LHCN-M2 (cell line): ENCODE measurements around the gene SDK1. TPM values are rescaled to one million over a fixed set of nuclear protein-coding genes. Genes with fewer than 3 reads are reported as not detected.

ENCODE experiments used
- DNase-seq: peaks from one replicate; pipeline ENCODE4 v3.0.0-alpha.2; 2012; ENCODE audit warnings: low read depth
- total RNA-seq: library from RNA; depleted of rRNA; stranded (reverse); fragments of >200 nt; gene quantifications from 2 replicates; pipeline ENCODE4 v1.2.3, GENCODE V29; 2014

Gene SDK1
- total RNA-seq, 1 experiment from 2014 or later = 8.3 TPM

DNA sequence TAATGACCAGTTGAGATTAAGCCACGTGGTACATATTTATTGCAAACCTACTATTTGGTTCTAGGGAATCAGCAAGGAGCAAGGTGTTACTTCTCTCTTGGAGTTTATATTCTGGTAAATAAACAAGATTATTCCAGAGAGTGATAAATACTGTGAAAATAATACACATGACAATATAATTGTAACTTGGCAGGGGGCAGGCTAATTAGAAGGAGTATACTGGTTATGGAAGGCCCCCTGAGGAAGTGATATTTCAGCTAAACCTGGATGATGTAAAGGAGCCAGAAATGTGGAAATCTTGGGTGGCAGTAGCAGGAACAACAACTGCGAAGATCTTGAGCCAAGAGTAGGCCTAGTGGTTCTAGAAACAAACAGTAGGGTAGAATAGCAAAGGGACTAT is 111.8 kb downstream of the SDK1 start:
- DNase-seq = no peak

DNA sequence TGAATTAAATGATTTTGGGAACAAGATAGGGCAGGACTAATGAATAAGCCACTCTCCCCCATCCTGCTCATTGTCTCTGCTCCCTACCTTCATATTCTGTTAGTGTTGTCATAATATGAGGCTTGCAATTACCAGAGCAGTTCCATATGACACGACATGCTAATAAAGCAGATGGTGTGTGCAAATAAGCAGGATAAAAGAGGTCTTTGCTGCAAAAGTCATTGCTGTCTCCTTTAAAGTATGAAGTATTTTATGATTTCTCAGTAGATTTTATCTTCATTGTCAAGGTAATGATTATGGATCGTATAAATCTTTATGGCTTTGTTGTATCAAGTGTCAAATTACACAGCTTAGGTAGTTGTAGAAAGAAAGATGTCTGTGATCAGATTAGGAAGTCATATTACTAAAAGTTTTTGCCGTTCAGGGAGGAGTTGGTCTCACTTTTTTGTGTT is 114.8 kb downstream of the SDK1 start:
- no peak for DNase-seq

DNA sequence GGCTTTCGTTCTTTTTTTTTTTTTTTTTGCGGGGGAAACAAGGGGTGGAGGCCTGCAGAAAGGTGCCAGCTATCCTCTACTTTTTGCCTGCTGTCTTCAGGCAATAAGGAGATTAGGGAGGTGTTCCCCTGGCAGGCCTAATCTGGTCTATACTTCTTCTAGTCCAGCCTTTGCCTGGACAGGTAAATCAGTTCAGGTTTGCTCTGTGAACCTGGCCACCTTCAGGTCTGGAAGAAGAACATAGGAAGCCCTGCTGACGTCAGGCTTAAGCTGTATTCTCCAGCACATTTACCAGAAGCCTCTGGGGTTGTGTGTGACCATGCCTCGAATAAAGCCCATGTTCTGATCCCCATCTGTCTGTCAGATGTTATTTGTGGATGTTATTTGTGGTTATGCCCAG is 115.4 kb downstream of the SDK1 start:
- DNase-seq = no peak

DNA sequence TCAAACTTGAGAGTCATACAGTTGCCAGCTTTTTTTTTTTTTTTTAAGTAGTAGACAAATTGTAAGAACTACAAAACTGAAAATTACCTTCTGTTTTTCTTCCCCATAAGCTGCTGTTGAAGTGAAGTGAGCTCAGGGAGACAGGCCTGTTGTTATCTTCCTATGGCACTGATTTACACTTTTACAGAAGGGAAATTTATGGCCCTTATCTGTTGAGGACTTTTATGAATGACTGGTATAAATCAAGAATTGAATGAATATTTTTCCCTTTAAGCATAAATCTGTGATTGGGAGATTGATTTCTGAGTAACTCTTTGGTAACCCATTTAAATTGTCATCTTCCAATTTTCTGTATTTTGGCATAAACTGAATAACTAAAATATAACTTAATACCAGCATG is 124.0 kb downstream of the SDK1 start:
- DNase-seq = no peak

DNA sequence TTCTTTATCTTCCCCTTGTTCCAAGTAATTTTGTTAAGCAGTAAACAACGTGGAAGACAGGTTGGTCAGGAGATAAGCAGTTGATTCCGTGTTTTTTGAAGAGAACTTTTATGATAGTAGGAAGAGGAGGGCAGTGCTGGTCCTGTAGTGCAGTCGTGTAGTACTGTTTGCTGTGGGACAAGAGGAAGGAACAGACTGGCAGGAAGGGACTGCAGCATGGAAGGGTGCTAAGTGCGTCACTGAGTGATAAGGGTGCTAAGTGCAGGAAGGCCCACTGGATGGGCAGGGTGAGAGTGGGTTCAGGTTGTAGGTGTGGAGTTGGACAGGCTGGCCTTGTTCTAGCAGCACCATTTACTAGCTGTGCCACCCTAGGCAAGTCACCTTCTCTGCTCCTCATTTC is 125.0 kb downstream of the SDK1 start:
- no peak for DNase-seq

DNA sequence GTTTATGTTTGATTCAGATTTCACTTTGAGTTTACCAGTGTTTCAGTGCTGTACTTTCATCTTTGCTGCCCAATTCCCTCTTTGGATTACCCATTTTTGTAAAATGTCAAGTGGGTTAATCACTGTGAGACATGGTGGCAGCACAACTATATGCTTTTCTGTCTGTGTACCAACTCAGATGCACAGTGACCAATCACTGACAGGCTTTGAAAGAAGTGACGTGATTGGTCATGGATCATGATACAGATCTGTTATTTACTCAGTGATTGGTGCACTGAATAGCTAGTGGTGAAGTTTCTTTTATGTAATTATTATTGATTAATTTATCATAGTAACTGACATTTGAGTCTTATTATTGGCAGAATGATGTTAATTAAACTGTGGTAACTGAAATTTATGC is 126.9 kb downstream of the SDK1 start:
- peak; percentile 25 for DNase-seq

DNA sequence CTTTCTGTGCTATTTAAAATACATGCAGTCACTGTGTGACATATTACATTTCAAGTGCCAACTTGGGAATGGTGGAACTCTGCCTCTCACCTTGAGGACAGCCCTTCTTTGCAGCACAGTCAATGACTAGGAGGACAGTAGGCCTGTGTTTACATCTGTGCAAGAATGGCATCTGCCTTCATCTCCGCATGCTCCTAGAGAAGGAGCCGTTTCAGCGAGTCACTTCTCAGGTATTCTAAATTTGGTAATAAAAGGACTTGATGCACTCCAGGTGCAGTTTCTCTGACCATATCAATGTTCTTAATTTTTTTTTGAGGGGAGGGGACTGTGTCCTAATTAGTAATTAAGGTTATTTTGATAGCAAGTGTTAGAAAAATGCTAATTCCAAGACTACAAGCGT is 128.9 kb downstream of the SDK1 start:
- DNase-seq = no peak

DNA sequence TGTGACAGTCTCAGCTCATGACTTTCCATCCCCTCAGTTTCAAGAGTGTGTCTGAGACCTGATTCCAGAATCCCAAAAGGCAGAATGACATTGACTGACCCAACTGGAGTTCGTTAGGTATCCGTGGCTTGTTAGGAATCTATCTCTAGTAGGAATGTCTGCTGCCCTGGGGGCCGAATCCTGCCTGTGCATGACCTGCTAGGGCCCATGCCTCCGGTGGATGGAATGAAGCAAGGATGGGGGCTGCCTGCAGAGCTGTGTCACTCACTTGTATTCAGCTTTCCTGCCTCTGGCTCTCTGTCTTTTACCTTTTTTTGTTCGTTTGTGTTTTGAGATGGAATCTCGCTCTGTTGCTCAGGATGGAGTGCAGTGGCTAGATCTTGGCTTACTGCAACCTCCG is 129.5 kb downstream of the SDK1 start:
- no peak for DNase-seq

DNA sequence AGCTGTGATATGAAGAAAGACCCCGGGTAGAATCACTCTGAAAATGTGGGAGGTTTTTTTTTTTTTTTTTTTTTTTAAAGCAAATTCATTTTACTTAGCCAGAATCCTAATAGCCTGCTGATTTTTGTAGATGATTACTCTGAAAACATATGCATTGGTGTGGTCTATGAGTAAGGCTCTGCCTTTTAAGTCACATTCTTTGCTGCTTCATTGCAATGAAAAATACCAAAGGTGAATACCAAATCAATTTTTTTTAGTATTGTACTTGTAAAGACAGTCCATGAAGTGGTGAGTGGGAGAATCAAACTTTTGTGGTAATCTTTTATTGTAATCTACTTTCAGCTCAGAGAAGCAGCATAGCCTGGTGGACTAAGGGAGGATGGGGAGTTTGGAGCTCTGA is 130.3 kb downstream of the SDK1 start:
- DNase-seq = no peak

DNA sequence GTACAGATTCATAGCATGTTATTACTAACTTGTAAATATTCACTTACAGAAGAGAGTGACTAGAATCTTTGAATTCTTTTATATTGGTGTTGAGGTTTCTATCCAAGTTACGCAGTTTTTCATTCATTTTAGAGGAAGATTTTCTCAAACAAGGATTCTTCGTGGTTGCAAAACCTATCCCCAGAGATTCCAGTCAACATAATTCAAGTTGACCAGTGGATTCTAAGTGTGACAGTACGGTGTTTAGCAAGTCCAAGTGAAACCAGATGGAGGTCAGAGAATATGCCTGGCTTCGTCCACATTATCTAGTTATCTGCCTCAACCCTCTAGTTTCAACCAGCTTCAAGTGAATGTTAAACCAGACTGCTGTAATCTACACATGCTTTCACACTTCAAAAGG is 131.9 kb downstream of the SDK1 start:
- DNase-seq = no peak

DNA sequence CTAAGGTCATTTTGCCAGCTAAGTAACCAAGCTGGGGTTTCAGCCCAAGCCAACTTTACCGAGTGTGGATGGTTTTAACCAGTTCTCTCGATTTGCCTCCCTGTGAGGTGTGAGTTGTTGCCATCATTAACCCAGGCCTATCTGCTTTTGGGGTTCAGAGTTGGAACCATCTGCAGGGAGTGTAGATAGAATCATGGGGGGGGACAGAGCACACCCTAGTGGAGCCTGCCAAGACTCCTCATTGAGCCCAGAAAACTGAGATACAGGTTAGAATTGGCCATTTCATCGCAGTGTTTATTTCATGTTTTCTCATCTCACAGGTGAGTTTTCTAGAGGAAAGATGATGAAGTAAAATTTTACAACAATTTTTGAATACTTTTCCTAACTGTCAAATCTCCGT is 133.6 kb downstream of the SDK1 start:
- DNase-seq = no peak

DNA sequence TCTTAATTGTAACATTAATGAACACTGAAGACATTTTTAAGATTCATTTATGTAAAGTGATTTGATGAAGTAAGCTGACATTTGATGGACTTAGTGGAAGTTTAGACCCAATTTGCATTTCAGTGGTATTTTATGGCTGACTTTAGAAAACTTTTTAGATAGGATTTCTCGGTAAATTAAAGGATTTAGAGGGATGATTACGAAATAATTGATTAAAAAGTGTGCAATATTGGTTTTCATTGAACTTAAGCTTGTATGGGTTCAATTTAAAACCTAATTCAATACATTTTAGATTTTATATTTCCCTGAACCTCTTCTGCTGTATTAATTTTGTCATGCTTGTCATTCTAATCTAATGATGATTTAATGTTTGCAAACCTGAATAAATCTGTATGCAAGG is 135.1 kb downstream of the SDK1 start:
- no peak for DNase-seq

DNA sequence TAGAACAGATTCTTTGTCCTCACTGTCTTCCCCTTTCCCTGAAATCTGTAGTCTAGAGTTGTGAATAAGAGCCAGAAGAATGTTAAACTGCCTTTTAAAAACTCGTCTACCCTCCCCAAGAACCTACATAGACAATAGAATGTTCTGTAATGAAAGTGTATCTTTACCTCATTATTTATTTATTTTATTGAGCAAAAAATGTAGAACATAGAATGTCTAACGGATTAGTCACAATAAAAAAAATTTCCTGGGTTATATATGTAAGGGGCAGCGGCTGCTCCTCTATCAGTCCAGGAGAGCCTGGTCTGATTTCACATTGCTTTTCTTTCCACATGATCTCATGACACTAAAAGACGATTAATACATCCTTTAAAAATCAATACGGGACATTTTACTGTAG is 135.7 kb downstream of the SDK1 start:
- peak; percentile 87 for DNase-seq

DNA sequence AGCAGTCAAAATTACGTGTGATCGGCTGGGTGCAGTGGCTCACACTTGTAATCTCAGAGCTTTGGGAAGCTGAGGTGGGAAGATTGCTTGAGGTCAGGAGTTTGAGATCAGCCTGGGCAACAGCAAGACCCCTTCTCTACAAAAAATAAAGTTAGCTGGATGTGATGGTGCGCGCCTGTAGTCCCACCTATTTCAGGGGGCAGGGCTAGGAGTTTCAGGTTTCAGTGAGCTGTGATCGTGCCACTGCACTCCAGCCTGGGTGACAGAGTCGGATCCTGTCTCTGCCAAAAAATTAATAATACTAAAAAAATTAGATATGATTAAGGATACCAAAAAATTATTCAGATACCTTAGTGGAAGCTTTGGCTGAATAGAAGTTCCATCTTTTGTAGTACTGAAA is 136.4 kb downstream of the SDK1 start:
- DNase-seq = peak; percentile 28

DNA sequence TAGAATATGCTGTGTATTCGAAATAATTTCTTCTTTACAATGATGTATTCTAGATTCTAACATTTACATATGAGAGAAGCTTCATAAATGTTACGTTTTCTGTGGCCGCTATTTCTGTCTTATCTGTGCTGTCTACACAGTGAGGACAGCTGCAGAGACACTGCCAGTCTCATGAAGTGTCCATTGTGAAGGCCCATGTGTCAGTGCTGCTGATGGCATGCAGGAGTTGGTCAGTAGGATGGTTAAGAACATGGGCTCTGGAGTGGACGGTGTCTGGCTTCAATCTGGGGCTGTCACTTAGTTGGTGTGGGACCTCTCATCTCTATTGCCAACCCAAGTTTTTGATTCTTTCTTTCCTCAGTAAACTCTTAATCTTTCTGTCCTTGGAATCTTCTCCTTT is 137.3 kb downstream of the SDK1 start:
- peak; percentile 59 for DNase-seq

DNA sequence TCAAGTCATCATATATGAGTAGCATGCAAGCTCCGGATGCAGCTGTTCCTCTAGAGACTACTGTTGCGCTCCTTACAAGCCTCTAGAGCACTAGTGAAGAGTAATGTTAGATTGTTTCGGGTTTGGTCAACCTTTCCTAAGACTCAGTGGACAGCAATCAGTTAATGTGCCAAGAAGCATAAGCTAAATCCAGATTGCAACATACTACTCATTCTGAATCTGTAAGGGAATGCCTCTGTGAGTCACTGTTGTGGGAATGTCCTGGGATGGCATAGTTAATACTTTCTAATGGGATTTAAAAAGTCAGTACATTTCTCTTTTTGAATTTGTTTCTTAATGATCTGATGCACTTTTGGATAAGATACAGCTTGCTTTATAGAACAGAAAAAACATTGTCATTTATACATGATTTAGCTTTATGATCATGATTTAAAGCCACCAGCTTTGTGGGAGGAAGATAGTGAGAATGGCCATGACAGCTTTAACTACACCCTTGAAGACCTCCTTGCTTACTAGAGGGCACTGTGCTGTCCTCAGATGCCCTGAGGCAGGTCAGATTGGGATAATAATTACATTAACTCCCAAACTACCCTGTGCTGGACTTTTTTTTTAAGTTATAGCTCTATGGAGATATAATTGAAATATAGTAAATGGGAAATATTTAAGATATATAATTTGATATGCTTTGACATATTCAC is 138.4 kb downstream of the SDK1 start:
- peak; percentile 100 for DNase-seq

DNA sequence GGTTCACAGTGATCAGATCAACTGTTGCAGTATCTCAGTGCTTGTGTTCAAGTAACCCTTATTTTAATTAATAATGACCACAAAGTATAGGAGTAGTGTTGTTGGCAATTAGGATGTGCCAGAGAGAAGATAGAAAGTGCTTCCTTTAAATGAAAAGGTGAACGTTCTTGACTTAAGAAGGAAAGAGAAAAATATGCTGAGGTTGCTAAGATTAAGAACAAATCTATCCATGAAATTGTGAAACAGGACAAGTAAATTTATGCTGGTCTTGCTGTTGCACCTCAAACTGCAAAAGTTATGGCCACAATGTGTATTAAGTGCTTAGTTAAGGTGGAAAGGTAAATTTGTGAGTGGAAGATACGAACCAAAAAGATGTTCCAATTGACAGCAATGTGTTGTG is 139.5 kb downstream of the SDK1 start:
- DNase-seq = no peak

DNA sequence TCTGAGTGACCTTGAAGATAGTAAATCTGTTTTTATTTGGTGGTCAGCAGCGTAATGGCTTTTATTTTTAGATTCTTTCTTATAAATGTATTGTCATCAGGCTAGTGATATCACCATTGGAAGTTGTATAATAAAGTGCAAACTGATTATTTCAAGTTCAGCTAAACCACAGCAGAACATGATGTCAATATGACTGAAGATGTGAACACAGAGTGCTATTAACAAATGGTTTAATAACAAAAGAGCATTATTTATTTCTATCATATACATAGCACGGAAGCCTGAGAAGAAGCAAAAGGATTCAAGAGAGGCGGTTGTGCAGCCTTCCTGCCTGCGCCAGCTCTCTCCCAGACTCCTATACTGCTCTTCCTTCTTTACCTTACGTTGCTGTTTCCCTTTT is 142.7 kb downstream of the SDK1 start:
- no peak for DNase-seq

DNA sequence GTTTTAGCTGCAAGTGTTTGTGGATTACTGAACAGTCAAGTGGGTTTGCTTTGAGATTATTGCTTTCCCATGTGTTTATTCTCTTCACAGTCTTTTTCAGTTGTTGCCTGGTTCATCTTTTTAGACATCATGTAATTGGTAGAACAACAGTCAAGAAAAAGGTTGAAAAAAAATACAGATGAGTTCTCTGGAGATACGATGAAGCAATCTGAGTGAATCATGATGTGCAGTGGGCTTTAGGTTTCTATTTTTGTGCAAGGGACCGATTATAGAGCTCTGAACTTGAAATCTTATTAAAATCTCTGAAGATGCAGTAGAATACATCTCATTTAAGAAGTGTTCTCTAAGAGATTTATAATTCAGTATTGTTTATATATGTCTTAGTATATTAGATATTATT is 145.7 kb downstream of the SDK1 start:
- peak; percentile 75 for DNase-seq

DNA sequence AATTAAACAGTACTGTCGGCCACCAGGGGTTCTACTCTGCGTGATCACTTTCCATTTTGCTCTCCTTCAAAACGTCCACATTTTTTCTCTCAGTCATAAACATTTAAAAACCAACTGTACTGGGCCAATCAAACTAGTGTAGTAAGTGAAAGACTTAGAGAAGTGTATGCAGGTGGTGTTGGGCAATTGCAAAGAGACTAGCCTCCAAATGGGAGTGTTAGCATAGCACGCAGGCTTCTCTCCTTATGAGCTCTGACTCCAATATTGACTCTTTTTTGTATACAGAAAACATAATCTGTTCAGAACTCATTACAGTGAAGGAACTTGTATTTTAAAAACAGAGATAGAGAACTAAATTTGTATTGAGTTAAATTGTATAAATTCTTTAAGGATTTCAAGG is 150.6 kb downstream of the SDK1 start:
- DNase-seq = no peak

DNA sequence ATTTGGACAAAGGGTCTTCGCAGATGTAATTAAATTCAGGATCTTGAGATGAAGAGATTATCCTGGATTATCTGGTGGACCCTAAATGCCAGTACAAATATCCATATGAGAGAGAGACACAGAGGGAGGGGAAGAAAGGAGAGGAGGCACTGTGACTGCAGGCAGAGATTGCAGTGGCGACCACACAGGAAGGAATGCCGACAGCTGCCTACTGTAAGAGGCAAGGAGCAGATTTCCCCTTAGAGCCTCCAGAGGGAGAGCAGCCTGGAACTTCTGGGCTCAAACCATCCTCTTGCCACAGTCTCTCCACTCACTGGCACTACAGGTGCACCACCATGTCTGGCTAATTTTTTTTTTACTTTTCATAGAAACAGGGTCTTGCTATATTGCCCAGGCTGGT is 152.3 kb downstream of the SDK1 start:
- DNase-seq = peak; percentile 70

DNA sequence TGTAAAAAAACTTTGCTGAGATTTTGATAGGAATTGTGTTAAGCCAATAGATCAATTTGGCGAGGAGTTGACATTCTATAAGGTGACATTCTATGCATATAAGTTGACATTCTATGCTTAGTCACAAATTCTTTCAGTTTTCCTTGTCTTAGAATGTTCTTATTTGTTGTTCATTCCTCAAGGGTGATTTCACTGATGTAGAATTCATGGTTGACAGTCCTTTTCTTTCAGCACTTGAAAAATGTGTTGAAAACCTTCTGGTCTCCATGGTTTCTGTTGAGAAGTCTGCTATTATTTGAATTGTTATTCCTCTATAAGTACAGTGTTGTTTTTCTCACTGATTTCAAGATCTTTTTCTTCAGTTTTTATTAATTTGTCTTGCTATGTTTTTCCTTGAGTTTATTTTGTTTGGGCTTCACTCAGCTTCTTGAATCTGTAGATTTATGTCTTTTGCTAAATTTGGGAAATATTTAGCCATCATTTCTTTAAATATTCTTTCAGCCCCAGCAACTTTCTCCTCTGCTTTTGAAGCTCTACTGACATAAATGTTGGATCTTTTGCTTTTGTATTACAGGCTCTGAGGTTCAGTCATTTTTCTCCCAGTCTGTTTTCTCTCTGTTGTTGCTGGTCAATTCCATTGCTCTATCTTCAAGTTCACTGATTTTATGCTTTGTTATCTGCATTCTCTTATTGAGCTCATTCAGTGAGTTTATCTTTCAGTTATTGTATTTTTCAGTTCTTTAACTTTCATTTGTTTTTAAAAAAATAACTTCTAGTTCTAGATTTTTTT is 154.9 kb downstream of the SDK1 start:
- peak; percentile 40 for DNase-seq

DNA sequence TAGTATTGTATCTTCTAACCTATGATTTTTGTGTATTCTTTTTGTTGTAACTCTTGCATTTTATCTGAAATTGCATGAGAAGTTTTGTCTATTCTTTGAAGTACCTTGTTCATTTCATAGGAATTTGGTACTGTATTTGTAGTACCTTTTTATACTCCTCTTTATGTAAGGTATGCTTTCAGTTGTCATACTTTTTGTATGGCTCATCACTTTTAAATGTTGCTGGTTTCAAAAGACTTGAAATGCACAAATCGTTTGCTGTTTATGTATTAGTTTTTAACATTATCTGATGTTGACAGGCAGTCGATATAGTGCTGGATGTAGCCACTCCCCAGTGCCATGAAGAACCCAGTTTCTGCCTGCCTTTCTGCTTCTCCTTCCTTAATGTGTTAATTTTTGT is 158.1 kb downstream of the SDK1 start:
- DNase-seq = no peak
